Panc1 (cell line): ENCODE results near the gene DGAT2L6.

Experiments
- TCF7L2 ChIP-seq: IDR thresholded peaks from 2 replicates; pipeline ENCODE4 v1.6.1; 2011; ENCODE audit warnings: mild to moderate bottlenecking, low read depth, low read length, inconsistent platforms
- TF ChIP-seq, protein P1 (sequence below): fragments of 450-650 bp; IDR thresholded peaks from 2 replicates; pipeline ENCODE4 v1.5.1; 2017; ENCODE audit warnings: mild to moderate bottlenecking

DNA sequence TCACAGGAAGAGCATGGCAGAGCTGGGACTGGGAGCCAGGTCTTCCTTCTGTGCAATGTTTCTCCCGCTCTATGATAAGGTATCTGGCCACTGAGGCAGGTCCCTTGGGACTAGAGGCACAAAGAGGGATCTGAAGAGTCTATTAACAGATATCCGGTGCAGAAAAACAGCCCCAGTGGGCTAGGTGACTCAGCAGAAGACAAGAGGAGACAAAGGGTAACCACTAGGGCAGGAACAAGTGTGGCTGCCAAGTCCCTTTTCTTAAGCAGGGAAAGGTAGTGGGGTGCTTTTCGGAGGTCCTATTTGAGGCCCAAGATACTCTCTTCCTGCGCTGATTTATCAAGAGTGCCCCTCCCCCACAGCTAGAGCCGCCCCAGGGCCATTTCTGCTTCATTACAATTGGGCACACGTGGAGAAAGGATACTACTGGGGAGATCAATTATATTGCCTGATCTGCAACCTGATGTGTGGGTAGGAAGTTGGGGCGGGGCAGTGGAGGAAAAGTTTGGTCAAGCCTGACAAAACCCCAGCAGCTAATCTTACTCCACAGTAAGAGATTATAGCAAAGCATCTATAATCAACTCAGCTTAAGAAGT is at the start of gene DGAT2L6:
- TF ChIP-seq, protein P1, sequence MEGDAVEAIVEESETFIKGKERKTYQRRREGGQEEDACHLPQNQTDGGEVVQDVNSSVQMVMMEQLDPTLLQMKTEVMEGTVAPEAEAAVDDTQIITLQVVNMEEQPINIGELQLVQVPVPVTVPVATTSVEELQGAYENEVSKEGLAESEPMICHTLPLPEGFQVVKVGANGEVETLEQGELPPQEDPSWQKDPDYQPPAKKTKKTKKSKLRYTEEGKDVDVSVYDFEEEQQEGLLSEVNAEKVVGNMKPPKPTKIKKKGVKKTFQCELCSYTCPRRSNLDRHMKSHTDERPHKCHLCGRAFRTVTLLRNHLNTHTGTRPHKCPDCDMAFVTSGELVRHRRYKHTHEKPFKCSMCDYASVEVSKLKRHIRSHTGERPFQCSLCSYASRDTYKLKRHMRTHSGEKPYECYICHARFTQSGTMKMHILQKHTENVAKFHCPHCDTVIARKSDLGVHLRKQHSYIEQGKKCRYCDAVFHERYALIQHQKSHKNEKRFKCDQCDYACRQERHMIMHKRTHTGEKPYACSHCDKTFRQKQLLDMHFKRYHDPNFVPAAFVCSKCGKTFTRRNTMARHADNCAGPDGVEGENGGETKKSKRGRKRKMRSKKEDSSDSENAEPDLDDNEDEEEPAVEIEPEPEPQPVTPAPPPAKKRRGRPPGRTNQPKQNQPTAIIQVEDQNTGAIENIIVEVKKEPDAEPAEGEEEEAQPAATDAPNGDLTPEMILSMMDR: no peak
- TF ChIP-seq TCF7L2: no peak
